ENCODE results near the gene HM13. TPM values are rescaled to one million over a fixed set of nuclear protein-coding genes. Genes with fewer than 3 reads are reported as not detected.

HM13 gene
- total and polyA plus RNA-seq, 2 of the 13 experiments (the other 11 are each of a cell fraction or from before 2014, with no cell fraction given) = 118 to 243 TPM

- intact Hi-C loops (cut with micrococcal nuclease; ENCODE audit: unreplicated experiment) (loop anchor here (1.0 kb wide), 1 partner anchor 30 kb away; no protein-coding TSS in a partner anchor), in situ Hi-C loops (cut with HindIII; ENCODE audit: extremely low pct_ligation_motif_present, low pct_unique_long_range_greater_than_20kb) (no loop called here)
- Histone ChIP-seq H3K4me1 (ENCODE audit: insufficient read depth, low read length) (peaks cover 26% of the 10 kb centered on the region), H3K27ac (ENCODE audit: extremely low read length, insufficient read depth, low read length) (peak overlapping the region; percentile 92), H3K79me2 (ENCODE audit: insufficient read depth, low read length) (peaks cover 19% of the 10 kb centered on the region), H3K9me3 (ENCODE audit: low read length) (no peaks in the 10 kb centered on the region), H3K27me3 (ENCODE audit: control insufficient read depth in 1 of 2, insufficient read depth in 2 of 2, low read length in 2 of 2) (no peaks in the 10 kb centered on the region), H3K9ac (ENCODE audit: insufficient read depth, low read depth, low read length) (peak overlapping the region; percentile 89), H2AFZ (ENCODE audit: low read length) (peak overlapping the region; percentile 34), H3K36me3 (replicated peaks in 1 of 2; ENCODE audit: control insufficient read depth in 1 of 2, insufficient read depth in 2 of 2, low read length in 2 of 2) (peaks cover 51 to 82% of the 10 kb centered on the region in 2 experiments), H3K4me2 (ENCODE audit: low read depth, low read length) (peak overlapping the region; percentile 69), H4K20me1 (ENCODE audit: insufficient read depth, low read length) (no peaks in the 10 kb centered on the region), H3K4me3 (replicated peaks in 1 of 3; ENCODE audit: insufficient read depth in 1 of 3, low read depth in 2 of 3, low read length in 3 of 3) (peak overlapping the region; percentile 66 to 72 (median 68))
- ATAC-seq (peak; percentile 79), FAIRE-seq (peak; percentile 77), DNase-seq (ENCODE audit: low spot score) (peak; percentile 88)
- no TSS peak for BruUV-seq (replicated peaks)
- ChIA-PET POLR2A (interaction anchor here (0.6 to 2.6 kb wide), 20 partner anchors 8 to 150 kb away, joined by 3 to 12 read pairs (median 5); partner anchors contain the start of gene ID1), CTCF (ENCODE audit: low intra/inter-chr PET ratio, low total read pairs) (no interaction called here)
- WGBS (ENCODE audit: low lambda C conversion rate) = 70% methylated on average over 36 of the region's 36 CpGs
- peak; percentile 100 for TF ChIP-seq DMAP1 (CRISPR knock-in tag; IDR thresholded peaks at IDR 0.05)
- no peak for TF ChIP-seq ATRX (CRISPR knock-in tag; IDR thresholded peaks at IDR 0.05; ENCODE audit: borderline replicate concordance)
- peak; percentile 95 for TF ChIP-seq KMT2B (CRISPR knock-in tag; IDR thresholded peaks at IDR 0.05)
- 0 out of 2 replicates have a peak, but pooled peaks have one; percentile 61 for TF ChIP-seq ZNF264 (CRISPR knock-in tag; IDR thresholded peaks at IDR 0.05)
- no peak for TF ChIP-seq TAF15 (IDR thresholded peaks at IDR 0.05; ENCODE audit: low read depth, low read length, poor library complexity, severe bottlenecking)
- TF ChIP-seq MIXL1 (CRISPR knock-in tag; IDR thresholded peaks at IDR 0.05) = no peak
- peak; percentile 70; the same call in 1 of the 2 replicates for TF ChIP-seq ZNF775 (CRISPR knock-in tag; IDR thresholded peaks at IDR 0.05; ENCODE audit: borderline replicate concordance)
- TF ChIP-seq KLF13 (CRISPR knock-in tag; IDR thresholded peaks at IDR 0.05) = no peak
- TF ChIP-seq ZSCAN25 (CRISPR knock-in tag; IDR thresholded peaks at IDR 0.05) = peak; percentile 25; the same call in 1 of the 2 replicates
- TF ChIP-seq ZNF670 (CRISPR knock-in tag; IDR thresholded peaks at IDR 0.05; ENCODE audit: borderline replicate concordance) = no peak
- 0 out of 2 replicates have a peak, but pooled peaks have one; percentile 37 for TF ChIP-seq MAZ (IDR thresholded peaks at IDR 0.05; ENCODE audit: borderline replicate concordance, low read depth, low read length)
- TF ChIP-seq MAZ (CRISPR knock-in tag; IDR thresholded peaks at IDR 0.05; ENCODE audit: low read depth) = peak; percentile 31; the same call in 1 of the 2 replicates
- TF ChIP-seq ZMYM4 (CRISPR knock-in tag; IDR thresholded peaks at IDR 0.05) = peak; percentile 93
- 0 out of 2 replicates have a peak, but pooled peaks have one; percentile 64 for TF ChIP-seq RNF2 (conservative IDR thresholded peaks at IDR 0.05; ENCODE audit: low read depth)
- TF ChIP-seq SIX4 (CRISPR knock-in tag; IDR thresholded peaks at IDR 0.05) = peak; percentile 90
- TF ChIP-seq GMEB2 (CRISPR knock-in tag; IDR thresholded peaks at IDR 0.05; ENCODE audit: low read depth) = no peak; the same call in 1 of the 2 replicates
- TF ChIP-seq AFF4 (CRISPR knock-in tag; IDR thresholded peaks at IDR 0.05) = no peak; the same call in 1 of the 2 replicates
- TF ChIP-seq ZSCAN21 (CRISPR knock-in tag; IDR thresholded peaks at IDR 0.05; ENCODE audit: borderline replicate concordance) = peak; percentile 67; the same call in 1 of the 2 replicates
- TF ChIP-seq NFYB (CRISPR knock-in tag; IDR thresholded peaks at IDR 0.05) = peak; percentile 64
Measured at GRCh38 chr20:31547017-31547675, 32.9 kb downstream of the HM13 start.

All from HepG2 (cell line).